GM12892 (cell line): ENCODE data around the gene GABRB2.

Experiments used
- POLR2A ChIP-seq: IDR thresholded peaks from 2 replicates; pipeline ENCODE4 v1.6.1; 2011; ENCODE audit warnings: low read depth, low read length, control low read depth
- TAF1 ChIP-seq: IDR thresholded peaks from 2 replicates; pipeline ENCODE4 v1.6.1; 2011; ENCODE audit warnings: low read depth, mild to moderate bottlenecking, control low read depth, low read length, borderline replicate concordance

DNA sequence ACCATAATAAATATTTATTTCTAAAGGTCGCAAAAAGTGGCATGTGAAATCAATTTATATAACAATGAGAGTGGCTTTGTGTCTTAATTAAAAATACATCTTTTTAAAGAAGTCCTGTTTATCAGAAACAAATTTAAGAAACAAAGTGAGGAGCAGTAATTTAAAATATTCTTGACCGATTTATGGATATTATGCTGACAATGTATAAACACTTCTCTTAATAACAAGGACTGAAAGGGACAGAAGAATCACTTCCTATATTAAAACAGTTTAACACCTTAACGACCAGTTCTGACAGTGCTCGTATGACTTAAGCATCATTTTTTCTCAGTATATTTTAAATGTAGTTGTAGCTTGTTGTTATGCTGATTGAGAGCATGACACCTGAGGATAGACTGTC lies 149.1 kb downstream of the GABRB2 start:
- TF ChIP-seq POLR2A (no peak), TAF1 (no peak)
